ENCODE results near the gene CFAP47. TPM values are rescaled to one million over a fixed set of nuclear protein-coding genes. Genes with fewer than 3 reads are reported as not detected.

The CFAP47 gene
- total RNA-seq, 3 donors from 2014 or later (not counting 1 experiment from before 2014, with no cell fraction given): not detected

- TF ChIP-seq CTCF (IDR thresholded peaks at IDR 0.05): no peak
- Histone ChIP-seq H3K36me3 (ENCODE audit: control insufficient read depth, insufficient read depth, low read length) (no peaks in the 10 kb centered on the region), H3K4me1 (ENCODE audit: control insufficient read depth, insufficient read depth, low read length) (no peaks in the 10 kb centered on the region), H3K9me3 (ENCODE audit: control insufficient read depth, insufficient read depth, low read length) (no peaks in the 10 kb centered on the region), H3K27ac (ENCODE audit: low read length) (no peak overlapping the region), H3K4me3 (ENCODE audit: low read length) (no peak overlapping the region), H3K27me3 (ENCODE audit: control insufficient read depth, insufficient read depth, low read length) (no peaks in the 10 kb centered on the region)
- H3K27ac Mint-ChIP-seq: no peak overlapping the region
- no CpG with 5 or more reads among the region's 2 CpGs for WGBS (ENCODE audit: insufficient coverage)
- no peaks in the 10 kb centered on the region for H3K4me1 Mint-ChIP-seq
- peaks cover 5 to 7% of the 10 kb centered on the region in 2 donors for H3K9me3 Mint-ChIP-seq
- no peaks in the 10 kb centered on the region for H3K36me3 Mint-ChIP-seq
- ATAC-seq: no peak
- intact Hi-C loops (cut with micrococcal nuclease): no loop called here
- DNase-seq: no peak
- no peak overlapping the region for H3K4me3 Mint-ChIP-seq
- no peaks in the 10 kb centered on the region for H3K27me3 Mint-ChIP-seq (ENCODE audit: low read depth in 2 of 2)
Measured at GRCh38 chrX:36102425-36102824, 182.9 kb downstream of the CFAP47 start.

GRCh38 chrX:36116222-36116621 lies 196.7 kb downstream of the CFAP47 start:
- intact Hi-C loops (cut with micrococcal nuclease): no loop called here
- Mint-ChIP-seq H3K9me3 (peaks cover 17 to 21% of the 10 kb centered on the region in 2 donors), H3K27me3 (ENCODE audit: low read depth in 2 of 2) (no peaks in the 10 kb centered on the region), H3K4me1 (no peaks in the 10 kb centered on the region), H3K36me3 (no peaks in the 10 kb centered on the region), H3K27ac (no peak overlapping the region), H3K4me3 (no peak overlapping the region)
- Histone ChIP-seq H3K27me3 (ENCODE audit: control insufficient read depth, insufficient read depth, low read length) (no peaks in the 10 kb centered on the region), H3K9me3 (ENCODE audit: control insufficient read depth, insufficient read depth, low read length) (no peaks in the 10 kb centered on the region), H3K36me3 (ENCODE audit: control insufficient read depth, insufficient read depth, low read length) (no peaks in the 10 kb centered on the region), H3K4me3 (ENCODE audit: low read length) (no peak overlapping the region), H3K4me1 (ENCODE audit: control insufficient read depth, insufficient read depth, low read length) (no peaks in the 10 kb centered on the region), H3K27ac (ENCODE audit: low read length) (no peak overlapping the region)
- DNase-seq: no peak
- no peak for ATAC-seq
- 67% methylated on average over 1 of the region's 5 CpGs for WGBS (ENCODE audit: insufficient coverage)
- TF ChIP-seq CTCF (IDR thresholded peaks at IDR 0.05): no peak

- Histone ChIP-seq H3K4me1 (ENCODE audit: control insufficient read depth, insufficient read depth, low read length) (no peaks in the 10 kb centered on the region), H3K36me3 (ENCODE audit: control insufficient read depth, insufficient read depth, low read length) (no peaks in the 10 kb centered on the region), H3K9me3 (ENCODE audit: control insufficient read depth, insufficient read depth, low read length) (no peaks in the 10 kb centered on the region), H3K4me3 (ENCODE audit: low read length) (no peak overlapping the region), H3K27me3 (ENCODE audit: control insufficient read depth, insufficient read depth, low read length) (no peaks in the 10 kb centered on the region), H3K27ac (ENCODE audit: low read length) (no peak overlapping the region)
- no peaks in the 10 kb centered on the region for H3K27me3 Mint-ChIP-seq (ENCODE audit: low read depth in 2 of 2)
- no peak overlapping the region for H3K27ac Mint-ChIP-seq
- 87% methylated on average over 4 of the region's 7 CpGs for WGBS (ENCODE audit: insufficient coverage)
- intact Hi-C loops (cut with micrococcal nuclease): no loop called here
- H3K9me3 Mint-ChIP-seq: peaks cover 1 to 2% of the 10 kb centered on the region in 2 donors
- ATAC-seq: no peak
- H3K4me1 Mint-ChIP-seq: no peaks in the 10 kb centered on the region
- H3K36me3 Mint-ChIP-seq: no peaks in the 10 kb centered on the region
- no peak for DNase-seq
- no peak overlapping the region for H3K4me3 Mint-ChIP-seq
- TF ChIP-seq CTCF (IDR thresholded peaks at IDR 0.05): no peak
Measured at GRCh38 chrX:36159254-36159653, 239.7 kb downstream of the CFAP47 start.

GRCh38 chrX:36160081-36160480 lies 240.5 kb downstream of the CFAP47 start:
- no peak for TF ChIP-seq CTCF (IDR thresholded peaks at IDR 0.05)

More at GRCh38 chrX:36160081-36160480, 240.5 kb downstream of the CFAP47 start:
- H3K4me3 ChIP-seq (ENCODE audit: low read length): no peak overlapping the region
- Mint-ChIP-seq H3K27me3 (ENCODE audit: low read depth in 2 of 2) (no peaks in the 10 kb centered on the region), H3K4me1 (no peaks in the 10 kb centered on the region), H3K27ac (no peak overlapping the region), H3K4me3 (no peak overlapping the region), H3K36me3 (no peaks in the 10 kb centered on the region), H3K9me3 (peaks cover 0 to 2% of the 10 kb centered on the region in 2 donors)
- no peak for ATAC-seq
- H3K4me1 ChIP-seq (ENCODE audit: control insufficient read depth, insufficient read depth, low read length): no peaks in the 10 kb centered on the region
- no peaks in the 10 kb centered on the region for H3K36me3 ChIP-seq (ENCODE audit: control insufficient read depth, insufficient read depth, low read length)
- H3K9me3 ChIP-seq (ENCODE audit: control insufficient read depth, insufficient read depth, low read length): no peaks in the 10 kb centered on the region
- H3K27me3 ChIP-seq (ENCODE audit: control insufficient read depth, insufficient read depth, low read length): no peaks in the 10 kb centered on the region
- no peak for DNase-seq
- no peak overlapping the region for H3K27ac ChIP-seq (ENCODE audit: low read length)
- intact Hi-C loops (cut with micrococcal nuclease): no loop called here

Measured in natural killer cell (primary cell).